HEK293T (cell line): ENCODE data around the gene LYG1.
"Not testable (repeated sequence)": the region's sequence is repeated elsewhere in the genome, so short reads cannot be mapped to it uniquely, and the experiment has no call there.

Experiments used
- CTCF ChIA-PET: fragments of 350-600 bp; formaldehyde crosslinking; extraction: SDS; loops from one replicate; lab custom pipeline; 2021; ENCODE audit warnings: antibody characterized with exemption, inconsistent platforms; lab: Yijun Ruan, JAX
- POLR2A ChIA-PET: fragments of 350-600 bp; formaldehyde crosslinking; extraction: SDS; loops from one replicate; lab custom pipeline; 2020; ENCODE audit warnings: antibody characterized with exemption, inconsistent platforms; lab: Yijun Ruan, JAX
- DNase-seq: peaks from one replicate; pipeline ENCODE4 v3.0.0; 2012; ENCODE audit warnings: mixed read lengths; ENCODE audit errors: extremely low spot score
- ARNT ChIP-seq: fragments of 450-650 bp; IDR thresholded peaks from 2 replicates; pipeline ENCODE4 v1.6.1; 2017; ENCODE audit warnings: mild to moderate bottlenecking
- BHLHE40 ChIP-seq: fragments of 450-650 bp; IDR thresholded peaks from 2 replicates; pipeline ENCODE4 v1.6.1; 2016; ENCODE audit warnings: mild to moderate bottlenecking, moderate library complexity, borderline replicate concordance
- CTBP1 ChIP-seq: fragments of 450-650 bp; IDR thresholded peaks from 2 replicates; pipeline ENCODE4 v1.6.1; 2016; ENCODE audit warnings: borderline replicate concordance
- ELF4 ChIP-seq: fragments of 450-650 bp; IDR thresholded peaks from 2 replicates; pipeline ENCODE4 v1.6.1; 2017; ENCODE audit warnings: antibody characterized with exemption
- FOXA1 ChIP-seq: fragments of 450-650 bp; IDR thresholded peaks from 2 replicates; pipeline ENCODE4 v1.6.1; 2016; ENCODE audit warnings: mild to moderate bottlenecking
- FOXK2 ChIP-seq: fragments of 450-650 bp; IDR thresholded peaks from 2 replicates; pipeline ENCODE4 v1.6.1; 2016; ENCODE audit warnings: mild to moderate bottlenecking
- FOXM1 ChIP-seq: fragments of 450-650 bp; IDR thresholded peaks from 2 replicates; pipeline ENCODE4 v1.6.1; 2017; ENCODE audit warnings: mild to moderate bottlenecking, borderline replicate concordance
- HDGF ChIP-seq: fragments of 450-650 bp; IDR thresholded peaks from 2 replicates; pipeline ENCODE4 v1.6.1; 2017; ENCODE audit warnings: antibody characterized with exemption, borderline replicate concordance
- L3MBTL2 ChIP-seq: fragments of 450-650 bp; conservative IDR thresholded peaks from 2 replicates; pipeline ENCODE4 v1.6.1; 2016; ENCODE audit warnings: mild to moderate bottlenecking
- LEF1 ChIP-seq: fragments of 450-650 bp; IDR thresholded peaks from 2 replicates; pipeline ENCODE4 v1.6.1; 2017; ENCODE audit warnings: mild to moderate bottlenecking, borderline replicate concordance
- NFRKB ChIP-seq: fragments of 450-650 bp; IDR thresholded peaks from 2 replicates; pipeline ENCODE4 v1.6.1; 2016; ENCODE audit warnings: mild to moderate bottlenecking, moderate library complexity
- PKNOX1 ChIP-seq: fragments of 450-650 bp; IDR thresholded peaks from 2 replicates; pipeline ENCODE4 v1.6.1; 2016
- SP1 ChIP-seq: fragments of 450-650 bp; IDR thresholded peaks from 2 replicates; pipeline ENCODE4 v1.6.1; 2017
- SUZ12 ChIP-seq: fragments of 450-650 bp; IDR thresholded peaks from 2 replicates; pipeline ENCODE4 v1.6.1; 2016; ENCODE audit warnings: mild to moderate bottlenecking
- TARDBP ChIP-seq: fragments of 450-650 bp; IDR thresholded peaks from 2 replicates; pipeline ENCODE4 v1.6.1; 2016
- ZNF384 ChIP-seq: fragments of 450-650 bp; IDR thresholded peaks from 2 replicates; pipeline ENCODE4 v1.6.1; 2016

The LYG1 gene

GRCh38 chr2:99279969-99280695 is 20.9 kb downstream of the LYG1 start:
- no peak for DNase-seq
- POLR2A ChIA-PET: no interaction called here
- TF ChIP-seq PKNOX1: no peak
- no peak for TF ChIP-seq BHLHE40
- no peak for TF ChIP-seq SP1
- TF ChIP-seq CTBP1: no peak
- no peak for TF ChIP-seq L3MBTL2
- no peak for TF ChIP-seq FOXK2
- TF ChIP-seq FOXA1: no peak
- no peak for TF ChIP-seq LEF1
- no peak for TF ChIP-seq ZNF384
- TF ChIP-seq ELF4: no peak
- TF ChIP-seq FOXM1: no peak
- no peak for TF ChIP-seq ARNT
- no peak for TF ChIP-seq SUZ12
- no peak for TF ChIP-seq NFRKB
- no peak for TF ChIP-seq HDGF
- no peak for TF ChIP-seq TARDBP
- CTCF ChIA-PET: no interaction called here

- no peak for TF ChIP-seq TARDBP
- no peak for TF ChIP-seq FOXK2
- no peak for TF ChIP-seq LEF1
- TF ChIP-seq ELF4: no peak
- no peak for TF ChIP-seq FOXM1
- TF ChIP-seq FOXA1: no peak
- no peak for TF ChIP-seq ARNT
- TF ChIP-seq PKNOX1: no peak
- ChIA-PET POLR2A (no interaction called here), CTCF (no interaction called here)
- no peak for DNase-seq
These were observed 22.2 kb downstream of the LYG1 start for GRCh38 chr2:99278793-99279291.

- DNase-seq, CTCF ChIA-PET, POLR2A ChIA-PET: not testable (repeated sequence)
These were observed 22.7 kb downstream of the LYG1 start for GRCh38 chr2:99278195-99278765.

- TF ChIP-seq FOXA1 (no peak), BHLHE40 (no peak), CTBP1 (no peak), FOXM1 (no peak), PKNOX1 (no peak), HDGF (no peak), NFRKB (no peak), L3MBTL2 (no peak), TARDBP (no peak), ARNT (no peak), SUZ12 (no peak), ELF4 (no peak), FOXK2 (no peak), ZNF384 (no peak), SP1 (no peak), LEF1 (no peak)
- DNase-seq: no peak
- ChIA-PET POLR2A (interaction anchor here (0.6 kb wide), 1 partner anchor 174 kb away, joined by 3 read pairs; no protein-coding TSS in a partner anchor), CTCF (no interaction called here)
These were observed 25.1 kb downstream of the LYG1 start for GRCh38 chr2:99275882-99276281.

GRCh38 chr2:99261242-99261641 is 39.8 kb downstream of the LYG1 start:
- POLR2A ChIA-PET: no interaction called here
- CTCF ChIA-PET: no interaction called here
- no peak for TF ChIP-seq ELF4
- no peak for TF ChIP-seq SUZ12
- no peak for TF ChIP-seq NFRKB
- TF ChIP-seq ARNT: no peak
- no peak for TF ChIP-seq TARDBP
- TF ChIP-seq BHLHE40: no peak
- TF ChIP-seq CTBP1: no peak
- TF ChIP-seq PKNOX1: no peak
- no peak for TF ChIP-seq FOXA1
- no peak for TF ChIP-seq LEF1
- TF ChIP-seq FOXM1: no peak
- no peak for TF ChIP-seq ZNF384
- no peak for TF ChIP-seq L3MBTL2
- TF ChIP-seq HDGF: no peak
- no peak for TF ChIP-seq SP1
- no peak for TF ChIP-seq FOXK2

More at GRCh38 chr2:99261242-99261641, 39.8 kb downstream of the LYG1 start:
- DNase-seq: no peak
